IMR-90 (cell line): ENCODE data around the gene ZNF268. TPM values are rescaled to one million over a fixed set of nuclear protein-coding genes. Genes with fewer than 3 reads are reported as not detected.

Source experiments
- ATAC-seq: fragments of 200-7000 bp; cut with Tn5 transposase; 2 replicates; pipeline ENCODE4 v1.9.1; 2020; ENCODE audit warnings: low read depth, mild to moderate bottlenecking, moderate library complexity
- BruUV-seq: library from RNA; stranded (reverse); fragments of 400-500 nt; replicated peaks from 2 replicates; lab custom pipeline; 2021; lab: Mats Ljungman, UMichigan
- CTCF ChIA-PET: fragments of 300-600 bp; formaldehyde crosslinking; extraction: SDS; loops from one replicate; lab custom pipeline; 2021; ENCODE audit warnings: antibody characterized with exemption; lab: Yijun Ruan, JAX
- POLR2A ChIA-PET: fragments of 300-600 bp; sonication (Branson Sonifier 250); formaldehyde crosslinking; loops from one replicate; lab custom pipeline; 2022; ENCODE audit warnings: antibody characterized with exemption; ENCODE audit not compliant: unreplicated experiment; lab: Charles Lee
- DNase-seq: peaks from one replicate; pipeline ENCODE4 v3.0.0; 2013
- H2AFZ ChIP-seq: replicated peaks from 2 replicates; pipeline ENCODE3; 2013; ENCODE audit warnings: low read length, mild to moderate bottlenecking; ENCODE audit not compliant: poor library complexity
- H2AK5ac ChIP-seq: 2 replicates; pipeline ENCODE4 v1.6.1; 2013; ENCODE audit warnings: low read depth, low read length, inconsistent platforms
- H2AK9ac ChIP-seq: replicated peaks from 2 replicates; pipeline ENCODE3; 2013; ENCODE audit warnings: mild to moderate bottlenecking, low read depth, low read length, moderate library complexity; ENCODE audit not compliant: poor library complexity
- H2BK120ac ChIP-seq: 2 replicates; pipeline ENCODE4 v1.6.1; 2013; ENCODE audit warnings: low read depth, low read length, inconsistent platforms
- H2BK15ac ChIP-seq: 3 replicates; pipeline ENCODE4 v1.6.1; 2013; ENCODE audit warnings: low read depth, low read length, inconsistent platforms
- H2BK20ac ChIP-seq: 2 replicates; pipeline ENCODE4 v1.6.1; 2013; ENCODE audit warnings: low read depth, mild to moderate bottlenecking, inconsistent platforms, low read length, moderate library complexity
- H2BK5ac ChIP-seq: 2 replicates; pipeline ENCODE4 v1.6.1; 2013; ENCODE audit warnings: mild to moderate bottlenecking, low read depth, low read length, inconsistent platforms; ENCODE audit not compliant: poor library complexity, severe bottlenecking
- H3K14ac ChIP-seq: replicated peaks from 2 replicates; pipeline ENCODE4 v1.6.1; 2013; ENCODE audit warnings: low read depth, low read length, inconsistent platforms
- H3K18ac ChIP-seq: 2 replicates; pipeline ENCODE4 v1.6.1; 2013; ENCODE audit warnings: low read depth, low read length, control low read depth
- H3K23ac ChIP-seq: 2 replicates; pipeline ENCODE4 v1.6.1; 2013; ENCODE audit warnings: low read depth, low read length, inconsistent platforms
- H3K27ac ChIP-seq: 2 replicates; pipeline ENCODE4 v1.5.1; 2013; ENCODE audit warnings: mild to moderate bottlenecking, control low read depth, low read length; ENCODE audit not compliant: insufficient read depth
- H3K27me3 ChIP-seq: 2 replicates; pipeline ENCODE4 v1.6.1; 2013; ENCODE audit warnings: low read length; ENCODE audit not compliant: control insufficient read depth, insufficient read depth
- H3K36me3 ChIP-seq: 2 replicates; pipeline ENCODE4 v1.6.1; 2013; ENCODE audit warnings: low read length, mixed read lengths; ENCODE audit not compliant: control insufficient read depth, insufficient read depth
- H3K4ac ChIP-seq: 2 replicates; pipeline ENCODE4 v1.6.1; 2013; ENCODE audit warnings: low read depth, low read length, inconsistent platforms
- H3K4me1 ChIP-seq: 2 replicates; pipeline ENCODE4 v1.6.1; 2013; ENCODE audit warnings: low read length, mixed read lengths; ENCODE audit not compliant: control insufficient read depth, insufficient read depth
- H3K4me2 ChIP-seq: 2 replicates; pipeline ENCODE4 v1.6.1; 2013; ENCODE audit warnings: low read depth, mild to moderate bottlenecking, control low read depth, low read length, moderate library complexity
- H3K4me3 ChIP-seq: 2 replicates; pipeline ENCODE4 v1.5.1; 2013; ENCODE audit warnings: low read depth, mild to moderate bottlenecking, control low read depth, low read length, moderate library complexity; ENCODE audit not compliant: insufficient read depth
- H3K56ac ChIP-seq: 2 replicates; pipeline ENCODE4 v1.6.1; 2013; ENCODE audit warnings: low read length, inconsistent platforms; ENCODE audit not compliant: insufficient read depth; ENCODE audit errors: extremely low read depth
- H3K79me1 ChIP-seq, 2 experiments: 2 replicates each; pipeline ENCODE4 v1.6.1; 2013; ENCODE audit warnings: low read length in 2 of 2, inconsistent platforms in 1 of 2, low read depth in 1 of 2
- H3K9ac ChIP-seq: 2 replicates; pipeline ENCODE4 v1.6.1; 2013; ENCODE audit warnings: low read depth, low read length, control low read depth
- H3K9me1 ChIP-seq: 2 replicates; pipeline ENCODE4 v1.6.1; 2013; ENCODE audit warnings: low read length, inconsistent platforms; ENCODE audit not compliant: insufficient read depth
- H3K9me3 ChIP-seq: 2 replicates; pipeline ENCODE4 v1.6.1; 2013; ENCODE audit warnings: low read length; ENCODE audit not compliant: control insufficient read depth, insufficient read depth
- H4K20me1 ChIP-seq: 2 replicates; pipeline ENCODE4 v1.6.1; 2013; ENCODE audit warnings: low read length, inconsistent platforms; ENCODE audit not compliant: insufficient read depth
- H4K5ac ChIP-seq: 2 replicates; pipeline ENCODE4 v1.6.1; 2013; ENCODE audit warnings: mild to moderate bottlenecking, low read depth, low read length, control low read depth
- H4K8ac ChIP-seq, 2 experiments: 2 replicates each; pipeline ENCODE4 v1.6.1; 2013; ENCODE audit warnings: low read depth in 2 of 2, low read length in 2 of 2, control low read depth in 1 of 2, inconsistent platforms in 1 of 2
- H4K91ac ChIP-seq: 2 replicates; pipeline ENCODE4 v1.6.1; 2013; ENCODE audit warnings: low read depth, low read length, inconsistent platforms; ENCODE audit not compliant: insufficient read depth
- CEBPB ChIP-seq: IDR thresholded peaks from 2 replicates; pipeline ENCODE4 v1.6.1; 2012; ENCODE audit warnings: low read depth, low read length, improper control_type of control experiment
- POLR2A ChIP-seq: IDR thresholded peaks from 2 replicates; pipeline ENCODE4 v1.6.1; 2012; ENCODE audit warnings: mild to moderate bottlenecking, low read depth, low read length
- RCOR1 ChIP-seq: IDR thresholded peaks from 2 replicates; pipeline ENCODE4 v1.6.1; 2012; ENCODE audit warnings: mild to moderate bottlenecking, low read length, improper control_type of control experiment; ENCODE audit not compliant: insufficient replicate concordance
- WGBS, 2 experiments: methylation state at CpG; one replicate each; pipeline versions ENCODE4 v1.1.5 to v1.1.7; 2013; ENCODE audit warnings: missing lambda C conversion rate in 2 of 2; ENCODE audit not compliant: insufficient read length in 1 of 2; ENCODE audit errors: extremely low coverage in 2 of 2; 5-methylcytosine and 5-hydroxymethylcytosine counted together
- dilution Hi-C: fragments of 300-500 bp; cut with HindIII; formaldehyde crosslinking; loops from one replicate; pipeline ENCODE4 v1.14.3; 2018; ENCODE audit warnings: low sequenced_read_pairs; ENCODE audit not compliant: unreplicated experiment
- in situ Hi-C: fragments of 300-500 bp; cut with MboI; formaldehyde crosslinking; loops from 3 replicates; pipeline ENCODE4 v1.14.3; 2019; ENCODE audit warnings: low sequenced_read_pairs, inconsistent platforms, mixed read lengths
- intact Hi-C: fragments of 100-400 bp; cut with micrococcal nuclease; formaldehyde crosslinking; loops from 2 replicates; pipeline ENCODE4 v1.10.0; 2022
- polyA plus RNA-seq, 3 experiments: library from polyadenylated mRNA; depleted of rRNA; stranded (reverse); fragments of >200 nt; gene quantifications; 2 replicates each; pipeline ENCODE4 v1.2.3, GENCODE V29; 2012; ENCODE audit warnings: low replicate concordance in 1 of 3
- total RNA-seq: library from RNA; depleted of rRNA; stranded (reverse); fragments of >200 nt; gene quantifications from 2 replicates; pipeline ENCODE4 v1.2.3, GENCODE V29; 2012

The ZNF268 gene
- total and polyA plus RNA-seq, 2 of the 4 experiments (the other 2 are of a cell fraction), result 6.7 to 54.5 TPM

DNA sequence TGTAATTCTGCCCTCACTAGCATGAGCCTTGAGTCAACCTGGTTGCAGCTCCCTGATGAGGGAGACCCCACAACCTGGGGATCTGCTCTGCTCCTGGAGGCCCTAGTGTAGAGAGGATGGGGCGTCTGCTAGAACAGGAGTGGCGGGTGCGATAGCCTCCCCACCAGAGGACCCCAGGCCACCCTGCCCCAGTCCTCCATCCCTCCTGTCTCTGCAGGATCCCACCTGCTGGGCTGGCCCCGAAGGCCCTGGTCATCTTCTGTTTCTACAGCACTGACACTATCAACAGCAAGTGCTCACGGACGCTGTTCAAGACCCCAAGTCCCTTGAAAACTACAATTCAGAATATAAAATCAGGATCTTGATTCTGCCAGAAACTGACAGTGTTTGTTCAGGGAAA, 39.2 kb downstream of the ZNF268 start:
- no peak overlapping the region for H3K4me3 ChIP-seq
- BruUV-seq, result no TSS peak
- intact Hi-C loops, result no loop called here

More for the DNA sequence above, 39.2 kb downstream of the ZNF268 start:
- Histone ChIP-seq H3K9me3 (peaks cover 70% of the 10 kb centered on the region), H3K18ac (no peak overlapping the region), H2BK15ac (no peak overlapping the region), H3K4me1 (no peaks in the 10 kb centered on the region), H4K20me1 (no peaks in the 10 kb centered on the region), H3K9me1 (no peaks in the 10 kb centered on the region), H3K4me2 (no peak overlapping the region), H3K23ac (no peak overlapping the region), H4K5ac (no peak overlapping the region), H3K14ac (no peak overlapping the region), H3K36me3 (no peaks in the 10 kb centered on the region), H2AK9ac (no peak overlapping the region), H3K79me1 (no peaks in the 10 kb centered on the region), H3K4ac (no peak overlapping the region), H4K8ac (no peak overlapping the region), H3K9ac (no peak overlapping the region), H2BK120ac (no peak overlapping the region), H3K56ac (no peak overlapping the region), H3K27ac (no peak overlapping the region), H2BK20ac (no peak overlapping the region), H3K27me3 (no peaks in the 10 kb centered on the region), H4K91ac (no peak overlapping the region), H2BK5ac (no peak overlapping the region), H2AK5ac (no peak overlapping the region), H2AFZ (peak overlapping the region; percentile 43)
- WGBS, 2 experiments, result no CpG with 5 or more reads among the region's 6 CpGs
- TF ChIP-seq RCOR1 (no peak), POLR2A (no peak), CEBPB (no peak)
- DNase-seq (no peak), ATAC-seq (no peak)
- in situ Hi-C loops, result no loop called here
- dilution Hi-C loops, result no loop called here
- ChIA-PET POLR2A (no interaction called here), CTCF (no interaction called here)
